Activated CD8-positive, alpha-beta memory T cell treated with anti-CD3 and anti-CD28 coated beads, Interleukin-2, amount 50 U/mL, for 48 hours (primary cell): ENCODE results near the gene KRT14.
"Not testable (repeated sequence)": the region's sequence is repeated elsewhere in the genome, so short reads cannot be mapped to it uniquely, and the experiment has no call there.

Experiments
- DNase-seq: peaks from one replicate; pipeline ENCODE4 v3.0.0-alpha.2; 2020

The KRT14 gene

DNA sequence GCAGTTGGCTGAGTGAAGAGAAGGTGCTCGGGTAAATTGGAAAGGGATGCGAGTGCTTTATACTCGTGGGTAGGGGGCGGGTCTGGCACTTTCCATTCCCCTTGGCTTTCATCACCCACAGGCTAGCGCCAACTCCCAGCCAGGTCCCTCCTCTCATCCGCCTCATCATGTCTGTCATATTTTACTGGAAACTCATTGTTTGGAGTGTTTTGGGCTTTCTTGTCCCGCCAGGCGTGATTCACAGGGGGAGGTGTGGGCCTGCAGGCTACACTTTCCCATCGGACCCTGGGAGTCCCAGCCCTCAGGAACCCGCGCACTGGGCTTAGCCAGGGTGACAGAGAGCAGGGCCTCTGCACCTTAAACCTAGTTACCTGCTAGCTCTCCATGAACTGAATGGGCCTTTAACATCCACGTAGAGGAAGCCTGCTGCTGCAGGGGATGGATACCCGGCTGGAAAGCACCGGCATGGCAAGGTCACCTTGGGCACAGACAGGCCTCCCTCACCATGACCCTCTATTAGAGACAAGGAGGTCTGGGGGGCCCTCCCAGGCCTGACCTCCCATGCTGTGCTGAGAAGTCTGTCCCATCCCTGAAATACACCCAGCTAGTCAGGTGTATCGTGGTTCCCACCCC lies at the start of gene KRT14:
Gene KRT14 (minus strand): TSS at position 33 of the 633 bp plus-strand sequence. CDS start 61 bp downstream, outside the sequence.
- DNase-seq, result no peak

DNA sequence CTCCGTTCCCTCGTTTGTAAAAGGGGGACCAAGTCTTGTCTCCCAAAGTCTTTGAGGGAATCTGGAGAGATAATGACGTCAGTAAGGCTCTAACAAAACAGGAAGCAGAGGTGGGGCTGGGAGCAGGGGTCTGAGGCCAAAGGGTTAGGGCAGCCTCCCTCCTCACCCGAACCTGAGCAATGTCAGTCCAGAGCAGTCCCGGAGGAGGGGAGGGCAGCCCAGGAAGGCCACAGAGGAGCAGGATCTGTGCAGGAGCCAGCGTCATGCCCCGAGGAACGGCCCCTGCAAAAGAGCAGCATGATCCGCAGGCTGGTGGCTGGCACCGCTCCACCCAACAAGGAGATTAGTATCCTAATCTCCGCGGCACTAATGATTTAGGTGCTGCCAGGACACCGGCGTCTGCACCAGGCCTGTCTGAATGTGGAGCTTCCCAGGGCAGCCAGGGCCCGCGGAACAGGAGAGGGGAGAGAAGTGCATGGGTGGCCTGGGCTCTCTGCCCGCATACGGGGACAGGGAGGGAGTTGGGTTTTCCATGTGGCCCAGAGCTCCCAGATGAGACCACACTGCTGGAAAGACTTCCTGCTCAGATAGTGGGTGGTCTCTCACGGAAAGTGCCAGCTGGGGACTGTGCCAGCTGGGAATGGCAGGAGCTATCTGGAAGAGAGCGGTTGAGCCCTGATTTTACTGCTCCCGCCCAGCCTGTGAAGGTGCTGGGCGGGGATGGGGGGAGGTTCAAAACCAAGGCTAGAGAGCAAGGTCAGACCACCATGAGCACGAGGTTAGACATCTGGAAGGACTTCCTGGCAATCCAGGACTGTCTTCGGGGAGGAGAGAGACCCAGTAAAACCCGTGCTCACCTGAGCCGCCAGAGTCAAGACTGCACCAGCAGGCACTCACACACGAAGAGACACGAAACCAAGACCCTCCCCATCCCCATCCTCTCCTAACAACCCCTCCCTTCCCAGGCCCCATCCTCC lies 48.7 kb upstream of the KRT14 start:
- no peak for DNase-seq

- DNase-seq, result no peak
Measured at GRCh38 chr17:41634639-41635038, 47.9 kb upstream of the KRT14 start.

- no peak for DNase-seq
Measured at GRCh38 chr17:41633556-41634199, 47.0 kb upstream of the KRT14 start.

DNA sequence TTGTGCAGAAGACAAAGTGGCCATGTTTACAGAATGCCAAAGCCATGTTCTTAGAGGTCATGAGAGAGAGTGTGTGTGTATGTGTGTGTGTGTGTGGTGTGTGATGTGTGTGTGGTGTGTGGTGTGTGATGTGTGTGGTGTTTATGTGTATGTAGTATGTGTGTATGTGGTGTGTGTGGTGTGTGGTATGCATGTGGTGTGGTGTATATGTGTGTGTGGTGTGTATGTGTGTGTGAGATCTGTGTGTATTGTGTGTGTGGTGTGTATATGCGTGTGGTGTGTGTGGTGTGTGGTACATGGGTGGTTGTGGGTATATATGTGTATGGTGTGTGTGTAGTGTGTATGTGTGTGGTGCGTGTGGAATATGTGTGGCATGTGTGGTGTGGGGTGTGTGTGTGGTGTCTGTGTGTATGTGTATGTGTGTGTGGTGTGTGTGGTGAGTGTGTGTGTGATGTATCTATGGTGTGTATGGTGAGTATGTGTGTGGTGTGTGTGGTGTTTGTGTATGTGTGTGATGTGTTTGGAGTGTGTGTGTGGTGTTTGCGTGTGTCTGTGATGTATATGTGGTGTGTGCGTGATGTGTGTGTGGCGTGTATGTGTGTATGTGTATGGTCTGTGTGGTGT lies 45.9 kb upstream of the KRT14 start:
- DNase-seq, result no peak

- DNase-seq, result no peak
Measured at GRCh38 chr17:41631898-41632285, 45.2 kb upstream of the KRT14 start.

- DNase-seq, result no peak
Measured at GRCh38 chr17:41631025-41631897, 44.6 kb upstream of the KRT14 start.

- no peak for DNase-seq
Measured at GRCh38 chr17:41629826-41630670, 43.4 kb upstream of the KRT14 start.

DNA sequence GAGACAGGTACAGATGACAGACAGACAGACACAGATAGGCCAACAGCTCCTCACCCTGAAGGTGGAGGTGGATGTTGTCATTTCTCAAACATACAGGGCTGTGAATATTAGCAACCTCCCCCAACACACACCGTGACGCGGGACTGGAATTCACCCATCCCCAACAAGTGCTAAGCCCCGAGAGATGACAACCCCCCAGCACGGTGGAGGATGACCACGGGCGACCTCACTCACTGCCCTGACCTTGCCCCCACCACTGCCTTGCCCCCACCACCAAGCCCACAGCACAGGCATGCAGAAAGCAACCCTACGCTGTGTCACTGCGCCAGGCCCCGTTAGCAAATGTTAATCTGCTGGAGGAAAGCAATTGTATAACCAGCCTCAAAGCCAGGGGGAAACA lies 42.6 kb upstream of the KRT14 start:
- no peak for DNase-seq

- DNase-seq, result not testable (repeated sequence)
Measured at GRCh38 chr17:41628621-41629255, 42.0 kb upstream of the KRT14 start.

DNA sequence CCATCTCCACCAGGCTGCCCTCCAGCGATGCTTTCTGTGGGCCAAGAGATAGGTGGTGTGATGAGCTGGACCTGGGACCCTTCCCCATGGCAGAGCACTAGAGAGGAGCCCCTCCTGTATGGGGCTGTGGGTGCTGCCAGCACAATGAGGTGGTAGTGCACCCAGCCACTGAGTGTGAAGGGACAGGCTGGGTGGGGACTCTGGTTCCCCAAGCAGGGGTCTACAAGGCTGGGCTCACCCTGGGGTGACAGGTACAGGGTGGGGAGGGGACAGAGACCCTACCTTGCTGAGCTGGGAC lies 41.3 kb upstream of the KRT14 start:
- not testable (repeated sequence) for DNase-seq

DNA sequence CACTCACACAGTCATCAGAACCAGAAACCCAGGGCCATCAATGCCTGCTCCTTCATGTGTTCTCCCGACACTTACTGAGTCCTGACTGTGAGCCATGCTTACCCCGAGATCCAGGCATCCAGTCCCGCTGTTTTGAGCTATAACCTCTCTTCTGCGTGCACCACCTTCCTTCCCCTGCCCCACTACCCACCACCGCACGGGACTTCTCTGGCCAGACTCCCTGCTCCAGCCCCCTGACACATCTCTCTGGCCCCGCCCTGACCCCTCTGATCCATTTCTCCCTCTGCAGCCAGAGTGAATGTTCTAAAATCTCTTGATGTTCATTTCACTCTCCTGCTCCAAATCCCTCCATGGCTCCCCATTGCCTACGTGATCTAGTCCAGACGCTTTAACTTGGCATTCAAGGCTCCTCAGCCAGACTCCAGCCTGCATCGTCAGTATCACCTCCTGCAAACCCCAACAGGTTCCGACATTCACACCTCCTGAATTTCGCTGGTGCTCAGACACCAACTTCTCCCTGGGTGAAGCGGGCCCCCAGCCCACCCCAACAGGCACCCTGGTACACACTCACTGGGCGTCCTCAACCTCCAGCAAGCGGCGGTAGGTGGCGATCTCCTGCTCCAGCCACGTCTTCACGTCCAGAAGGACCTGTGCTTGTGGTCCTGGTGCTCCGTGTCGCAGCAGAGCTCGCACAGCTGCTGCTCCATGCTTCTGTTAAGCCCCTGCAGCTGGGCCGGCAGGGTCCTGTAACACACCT lies 40.8 kb upstream of the KRT14 start:
- no peak for DNase-seq

DNA sequence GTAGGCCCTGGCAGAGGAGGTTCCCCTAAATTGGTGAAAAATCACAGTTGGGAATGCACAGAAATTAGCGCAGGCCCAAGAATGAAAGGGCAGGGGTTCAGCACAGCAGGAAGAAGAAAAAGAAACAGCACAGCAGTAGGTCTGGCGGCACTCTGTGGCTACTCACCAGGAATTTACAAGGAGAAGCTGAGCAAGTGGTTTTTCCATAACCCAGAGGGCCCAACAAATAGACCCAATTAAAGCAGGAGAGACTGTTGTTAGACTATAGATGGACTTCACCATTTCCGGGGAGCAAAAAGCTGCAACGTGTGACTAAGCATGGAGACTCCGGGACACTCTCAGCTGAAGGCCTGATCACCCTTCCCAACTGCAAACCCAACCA lies 40.2 kb upstream of the KRT14 start:
- DNase-seq, result not testable (repeated sequence)

- not testable (repeated sequence) for DNase-seq
Measured at GRCh38 chr17:41626028-41626913, 39.6 kb upstream of the KRT14 start.

DNA sequence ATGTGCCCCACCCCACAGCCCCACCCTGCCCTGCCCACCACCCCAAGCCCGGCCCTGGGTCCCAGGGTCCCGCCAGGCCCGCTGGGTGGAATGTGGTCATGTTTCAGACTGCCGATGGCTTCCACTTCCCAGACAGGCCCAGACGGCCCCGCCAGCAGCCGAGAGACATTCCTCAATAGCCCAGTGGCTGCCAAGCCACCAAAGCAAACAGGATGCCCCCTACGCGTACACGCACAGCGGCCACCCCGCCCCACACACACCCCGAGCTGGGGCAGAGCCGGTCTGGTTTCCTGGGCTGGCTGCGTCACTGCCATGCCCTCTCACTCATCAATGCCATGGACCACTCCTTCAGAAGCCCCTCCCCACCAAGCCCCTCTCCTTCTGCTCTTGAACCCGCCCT lies 38.9 kb upstream of the KRT14 start:
- DNase-seq, result no peak

DNA sequence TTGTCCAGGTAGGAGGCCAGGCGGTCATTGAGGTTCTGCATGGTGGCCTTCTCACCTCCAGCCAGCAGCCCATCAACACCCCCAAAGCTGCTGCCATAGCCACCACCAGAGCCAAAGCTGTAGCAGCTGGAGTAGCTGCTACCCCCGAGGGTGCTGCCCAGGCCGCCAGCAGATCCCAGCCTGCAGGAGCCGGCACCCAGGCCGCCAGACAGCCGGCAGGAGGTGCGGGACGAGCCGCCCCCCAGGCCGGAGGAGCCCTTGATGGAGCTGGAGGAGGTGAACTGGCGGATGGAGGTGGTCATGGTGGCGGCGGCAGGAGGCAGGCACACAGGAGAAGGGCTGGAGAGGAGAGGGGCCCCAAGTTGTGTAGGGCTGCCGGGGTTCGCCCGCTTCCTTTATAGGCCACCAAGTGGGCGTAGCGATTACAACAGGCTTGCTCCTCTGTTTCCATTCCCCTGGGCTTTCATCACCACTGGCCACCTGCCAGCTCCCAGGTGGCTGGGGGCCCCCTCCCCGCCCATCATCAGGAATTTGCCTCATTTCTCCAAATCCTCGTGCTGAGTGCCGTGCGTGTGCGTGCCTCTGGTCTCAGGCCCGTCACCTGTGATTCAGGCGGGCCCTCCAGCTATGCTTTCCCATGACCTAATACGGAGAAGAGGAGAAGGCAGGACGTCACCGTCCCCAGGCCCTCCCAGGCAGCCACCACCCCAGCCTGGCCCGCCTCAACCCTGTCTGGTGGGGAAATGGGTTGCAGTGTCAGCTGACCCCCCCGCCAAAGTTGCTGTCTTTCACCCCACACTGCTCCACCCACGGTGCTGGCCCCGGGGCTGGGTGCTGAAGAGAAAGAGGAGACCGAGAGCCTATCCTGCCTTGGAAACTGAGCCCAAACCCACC lies 37.8 kb upstream of the KRT14 start, which contains the start of gene KRT17:
Gene KRT17 (minus strand): TSS at position 368 of the 894 bp plus-strand sequence. CDS start 66 bp downstream, at position 302.
- no peak for DNase-seq

DNA sequence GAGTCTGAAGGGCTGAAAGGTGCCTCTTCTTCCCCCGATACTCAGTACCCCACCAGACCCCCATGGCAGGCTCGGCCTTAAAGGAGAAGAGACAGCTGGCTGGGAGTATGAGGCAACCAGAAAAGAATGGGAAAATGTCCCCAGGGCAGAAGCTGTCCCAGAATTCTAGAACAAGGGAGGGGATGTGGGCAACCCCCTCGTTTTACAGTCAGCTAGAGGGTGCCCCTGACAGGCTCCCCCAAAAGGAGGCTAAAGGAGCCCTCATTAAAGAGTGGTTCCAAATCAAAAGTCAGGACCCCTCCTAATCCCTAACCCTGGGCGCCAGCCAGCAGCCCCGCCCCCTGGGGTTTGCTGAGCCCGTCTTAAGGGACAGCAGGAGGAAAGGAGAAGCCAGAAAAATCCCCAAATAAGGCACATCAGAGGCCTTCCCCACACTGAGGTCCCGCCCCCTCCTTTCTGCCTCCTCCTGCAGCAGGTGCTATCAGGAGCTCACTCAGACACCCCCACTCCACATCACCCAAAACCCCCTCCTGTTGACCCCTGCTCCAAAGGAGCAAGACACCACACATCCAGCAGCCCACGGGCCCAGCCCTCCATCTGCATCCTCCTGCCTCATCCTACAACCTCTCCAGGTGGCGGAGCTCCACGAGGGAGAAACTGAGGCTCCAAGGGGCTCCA lies 36.6 kb upstream of the KRT14 start:
- DNase-seq, result not testable (repeated sequence)
